Mesodermal cell (in vitro differentiated cells): ENCODE data around the gene CDC16. TPM values are rescaled to one million over a fixed set of nuclear protein-coding genes. Genes with fewer than 3 reads are reported as not detected.
"Not testable (repeated sequence)": the region's sequence is repeated elsewhere in the genome, so short reads cannot be mapped to it uniquely, and the experiment has no call there.

ENCODE experiments used
- H3K27ac ChIP-seq: 2 replicates; pipeline ENCODE4 v1.7.0; 2013; ENCODE audit warnings: mild to moderate bottlenecking, low read depth, low read length, moderate library complexity; ENCODE audit not compliant: severe bottlenecking
- H3K36me3 ChIP-seq: 2 replicates; pipeline ENCODE4 v1.7.1; 2013; ENCODE audit warnings: mild to moderate bottlenecking, low read length, moderate library complexity; ENCODE audit not compliant: control insufficient read depth, insufficient read depth
- H3K4me1 ChIP-seq: one replicate; pipeline ENCODE4 v1.7.1; 2013; ENCODE audit warnings: mild to moderate bottlenecking, low read length; ENCODE audit not compliant: insufficient read depth, control insufficient read depth, poor library complexity, severe bottlenecking
- H3K4me3 ChIP-seq: 2 replicates; pipeline ENCODE4 v1.7.0; 2013; ENCODE audit warnings: low read length, control low read depth, mild to moderate bottlenecking; ENCODE audit not compliant: insufficient read depth, poor library complexity, severe bottlenecking; ENCODE audit errors: extremely low read depth
- H3K9me3 ChIP-seq: 2 replicates; pipeline ENCODE4 v1.7.1; 2013; ENCODE audit warnings: mild to moderate bottlenecking, low read length, moderate library complexity; ENCODE audit not compliant: control insufficient read depth
- WGBS, 2 experiments: methylation state at CpG; one replicate each; pipeline ENCODE4 v1.1.5; 2013; ENCODE audit warnings: missing lambda C conversion rate in 2 of 2; ENCODE audit not compliant: insufficient coverage in 2 of 2; 5-methylcytosine and 5-hydroxymethylcytosine counted together
- polyA plus RNA-seq, 2 experiments: library from polyadenylated mRNA; stranded (reverse); fragments of 50-300 nt; gene quantifications; one replicate each; pipeline ENCODE4 v1.2.3, GENCODE V29; 2013

The CDC16 gene, protein sequence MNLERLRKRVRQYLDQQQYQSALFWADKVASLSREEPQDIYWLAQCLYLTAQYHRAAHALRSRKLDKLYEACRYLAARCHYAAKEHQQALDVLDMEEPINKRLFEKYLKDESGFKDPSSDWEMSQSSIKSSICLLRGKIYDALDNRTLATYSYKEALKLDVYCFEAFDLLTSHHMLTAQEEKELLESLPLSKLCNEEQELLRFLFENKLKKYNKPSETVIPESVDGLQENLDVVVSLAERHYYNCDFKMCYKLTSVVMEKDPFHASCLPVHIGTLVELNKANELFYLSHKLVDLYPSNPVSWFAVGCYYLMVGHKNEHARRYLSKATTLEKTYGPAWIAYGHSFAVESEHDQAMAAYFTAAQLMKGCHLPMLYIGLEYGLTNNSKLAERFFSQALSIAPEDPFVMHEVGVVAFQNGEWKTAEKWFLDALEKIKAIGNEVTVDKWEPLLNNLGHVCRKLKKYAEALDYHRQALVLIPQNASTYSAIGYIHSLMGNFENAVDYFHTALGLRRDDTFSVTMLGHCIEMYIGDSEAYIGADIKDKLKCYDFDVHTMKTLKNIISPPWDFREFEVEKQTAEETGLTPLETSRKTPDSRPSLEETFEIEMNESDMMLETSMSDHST
- 66.3 TPM for polyA plus RNA-seq (2013, experiment 1 of 2)
- 57.1 TPM for polyA plus RNA-seq (2013, experiment 2 of 2)

DNA sequence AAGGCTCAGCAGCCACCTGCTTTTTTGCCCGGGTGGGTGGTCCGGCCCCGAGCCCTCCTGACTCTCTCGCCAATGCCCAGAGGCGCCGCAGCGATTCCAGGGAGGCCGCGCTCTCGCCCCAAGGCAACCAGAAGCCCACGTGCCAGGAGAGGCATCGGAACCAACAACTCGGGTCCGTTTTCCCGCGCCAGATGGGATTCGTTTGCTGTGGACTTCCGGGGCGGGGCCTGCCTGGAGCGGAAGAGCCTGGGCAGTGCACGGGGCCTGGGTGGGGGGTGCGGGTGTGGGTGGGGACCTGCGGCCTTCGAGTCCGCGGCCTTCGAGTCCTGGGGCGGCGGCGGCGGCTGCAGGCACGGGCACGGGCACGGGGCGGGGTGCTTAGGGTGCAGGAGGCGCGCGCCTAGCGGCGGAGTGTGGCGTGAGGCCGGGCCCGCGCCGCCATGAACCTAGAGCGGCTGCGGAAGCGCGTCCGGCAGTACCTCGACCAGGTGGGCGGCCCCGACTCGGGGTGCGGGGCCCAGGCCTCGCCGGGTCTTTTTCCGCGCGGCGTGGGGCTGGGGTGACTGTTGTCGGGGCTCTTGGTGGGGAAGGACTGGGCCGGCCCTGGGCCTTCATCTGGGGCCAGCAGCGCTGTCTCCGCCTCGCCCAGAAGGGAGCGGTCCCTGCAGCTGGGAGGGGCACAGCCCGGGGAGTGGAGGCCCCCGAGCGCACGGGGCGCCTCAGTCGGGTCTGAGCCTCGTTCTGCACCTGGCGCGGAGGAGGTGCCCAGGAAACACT is at the start of gene CDC16:
TSS of gene CDC16 (plus strand) at position 253 of the 777 bp plus-strand sequence. CDS start at position 441, 188 bp downstream.
- WGBS, 2 experiments = 2 to 3% methylated on average over 41 to 60 of the region's 76 CpGs
- H3K36me3 ChIP-seq = peaks cover 32% of the 10 kb centered on the region
- peak within 1 kb of the TSS; percentile 90 for H3K4me3 ChIP-seq
- H3K27ac ChIP-seq = peak within 1 kb of the TSS; percentile 45
- peaks cover 3% of the 10 kb centered on the region for H3K9me3 ChIP-seq
- H3K4me1 ChIP-seq = peaks cover 4% of the 10 kb centered on the region

- 88 to 93% methylated on average over 15 of the region's 15 CpGs for WGBS, 2 experiments
Observed at GRCh38 chr13:114185182-114185971, 49.3 kb upstream of the CDC16 start.

DNA sequence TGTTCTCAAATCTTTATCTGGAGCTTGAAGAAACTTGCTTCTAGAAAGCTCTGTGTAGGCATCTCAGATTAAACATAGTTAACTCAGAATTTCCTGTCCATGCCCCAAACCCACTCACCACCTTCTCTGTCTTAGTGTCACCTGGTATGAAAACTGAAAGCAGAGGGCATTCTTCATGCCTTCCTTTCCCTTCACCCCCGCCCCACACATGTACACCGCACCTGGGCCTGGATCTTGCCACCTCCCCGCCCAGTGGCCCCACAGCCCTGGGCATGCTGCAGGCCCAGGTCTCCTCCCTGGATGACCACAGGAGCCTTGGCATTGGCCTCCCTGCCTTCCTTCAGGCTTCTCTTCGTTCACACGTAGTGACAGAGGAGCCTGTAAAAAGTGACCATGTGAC is 39.8 kb upstream of the CDC16 start:
- H3K36me3 ChIP-seq = no peaks in the 10 kb centered on the region
- H3K4me1 ChIP-seq = no peaks in the 10 kb centered on the region
- H3K9me3 ChIP-seq = no peaks in the 10 kb centered on the region
- WGBS, 2 experiments = 86 to 92% methylated on average over 4 to 5 of the region's 5 CpGs
- H3K4me3 ChIP-seq = no peak overlapping the region
- H3K27ac ChIP-seq = no peak overlapping the region

More at GRCh38 chr13:114185182-114185971, 49.3 kb upstream of the CDC16 start:
- Histone ChIP-seq H3K9me3 (peaks cover 7% of the 10 kb centered on the region), H3K4me1 (no peaks in the 10 kb centered on the region), H3K36me3 (no peaks in the 10 kb centered on the region), H3K27ac (no peak overlapping the region), H3K4me3 (no peak overlapping the region)

DNA sequence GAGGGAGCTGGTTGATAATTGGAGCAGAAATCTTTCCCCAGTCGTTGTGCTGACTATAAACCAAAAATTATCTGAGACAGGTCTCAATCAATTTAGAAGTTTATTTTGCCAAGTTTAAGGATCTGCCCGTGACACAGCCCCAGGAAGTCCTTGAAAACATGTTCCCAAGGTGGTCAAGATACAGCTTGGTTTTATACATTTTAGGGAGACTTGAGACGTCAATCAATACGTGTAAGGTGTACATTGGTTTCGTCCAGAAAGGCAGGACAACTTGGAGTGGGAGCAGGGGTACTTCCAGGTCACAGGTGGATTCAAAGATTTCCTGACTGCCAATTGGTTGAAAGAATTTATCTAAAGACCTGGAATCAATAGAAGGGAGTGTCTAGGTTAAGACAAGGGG is 38.1 kb upstream of the CDC16 start:
- H3K9me3 ChIP-seq = no peaks in the 10 kb centered on the region
- H3K4me3 ChIP-seq = no peak overlapping the region
- no peaks in the 10 kb centered on the region for H3K36me3 ChIP-seq
- H3K27ac ChIP-seq = no peak overlapping the region
- WGBS, 2 experiments = 84 to 92% methylated on average over 4 to 5 of the region's 5 CpGs
- H3K4me1 ChIP-seq = no peaks in the 10 kb centered on the region

DNA sequence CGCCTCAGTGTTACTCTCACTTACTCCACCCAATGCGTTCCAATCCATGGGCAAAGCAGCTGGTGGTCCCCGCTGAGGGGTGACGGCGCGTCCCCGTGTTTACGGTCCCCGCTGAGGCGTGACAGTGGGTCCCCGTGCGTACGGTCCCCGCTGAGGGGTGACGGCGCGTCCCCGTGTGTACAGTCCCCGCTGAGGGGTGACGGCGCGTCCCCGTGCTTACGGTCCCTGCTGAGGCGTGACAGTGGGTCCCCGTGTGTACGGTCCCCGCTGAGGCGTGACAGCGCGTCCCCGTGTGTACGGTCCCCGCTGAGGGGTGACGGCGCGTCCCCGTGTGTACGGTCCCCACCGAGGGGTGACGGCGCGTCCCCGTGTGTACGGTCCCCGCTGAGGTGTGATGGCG is 36.1 kb upstream of the CDC16 start:
- Histone ChIP-seq H3K9me3 (no peaks in the 10 kb centered on the region), H3K27ac (no peak overlapping the region)
- WGBS, 2 experiments = 95 to 98% methylated on average over 5 to 47 of the region's 47 CpGs

GRCh38 chr13:114199526-114199925 is 35.2 kb upstream of the CDC16 start:
- 90 to 94% methylated on average over 18 to 34 of the region's 75 CpGs for WGBS, 2 experiments
- not testable (repeated sequence) for H3K27ac ChIP-seq, H3K4me3 ChIP-seq, H3K36me3 ChIP-seq, H3K4me1 ChIP-seq, H3K9me3 ChIP-seq

More for the DNA sequence above, 36.1 kb upstream of the CDC16 start:
- Histone ChIP-seq H3K4me3 (no peak overlapping the region), H3K4me1 (no peaks in the 10 kb centered on the region), H3K36me3 (no peaks in the 10 kb centered on the region)

DNA sequence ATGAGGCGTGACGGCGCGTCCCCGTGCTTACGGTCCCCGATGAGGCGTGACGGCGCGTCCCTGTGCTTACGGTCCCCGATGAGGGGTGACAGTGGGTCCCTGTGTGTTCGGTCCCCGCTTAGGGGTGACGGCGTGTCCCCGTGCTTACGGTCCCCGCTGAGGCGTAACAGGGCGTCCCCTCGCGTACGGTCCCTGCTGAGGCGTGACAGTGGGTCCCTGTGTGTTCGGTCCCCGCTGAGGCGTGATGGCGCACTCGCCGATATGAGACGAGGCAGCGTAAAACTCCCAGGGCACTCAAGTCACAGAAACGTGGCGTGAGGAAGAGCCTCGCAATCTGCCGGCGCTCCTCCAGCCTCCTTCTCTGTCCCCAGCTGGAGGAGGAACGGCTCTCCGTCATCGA is 34.7 kb upstream of the CDC16 start:
- Histone ChIP-seq H3K4me3 (no peak overlapping the region), H3K27ac (no peak overlapping the region), H3K4me1 (no peaks in the 10 kb centered on the region), H3K36me3 (no peaks in the 10 kb centered on the region), H3K9me3 (no peaks in the 10 kb centered on the region)
- WGBS, 2 experiments = 85 to 95% methylated on average over 29 to 33 of the region's 42 CpGs

- Histone ChIP-seq H3K9me3 (no peaks in the 10 kb centered on the region), H3K4me1 (no peaks in the 10 kb centered on the region), H3K4me3 (no peak overlapping the region), H3K36me3 (no peaks in the 10 kb centered on the region), H3K27ac (no peak overlapping the region)
- 70 to 89% methylated on average over 12 to 16 of the region's 18 CpGs for WGBS, 2 experiments
Observed at GRCh38 chr13:114200399-114200911, 34.2 kb upstream of the CDC16 start.

DNA sequence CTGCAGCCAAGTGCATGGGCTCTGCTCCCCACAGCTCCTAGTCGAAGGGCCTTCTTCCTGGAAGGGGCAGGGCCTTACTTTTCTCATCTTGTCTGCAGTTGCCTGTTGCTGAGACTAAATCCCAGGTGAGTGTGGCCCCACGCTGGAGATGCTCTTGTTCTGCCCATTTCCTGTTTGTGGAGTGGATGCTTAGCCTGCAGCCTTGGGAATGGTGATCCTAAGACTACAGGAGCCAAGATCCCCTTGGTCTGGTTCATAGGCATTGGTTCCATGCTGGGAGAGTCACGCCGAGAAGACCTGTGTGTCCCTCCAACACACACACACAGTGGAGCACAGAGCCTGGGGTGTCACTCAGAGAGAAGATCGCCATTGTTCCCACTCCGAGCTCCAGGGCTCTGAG is 32.1 kb upstream of the CDC16 start:
- Histone ChIP-seq H3K9me3 (peaks cover 14% of the 10 kb centered on the region), H3K36me3 (no peaks in the 10 kb centered on the region), H3K27ac (no peak overlapping the region), H3K4me1 (no peaks in the 10 kb centered on the region), H3K4me3 (no peak overlapping the region)
- 83 to 87% methylated on average over 6 of the region's 6 CpGs for WGBS, 2 experiments

DNA sequence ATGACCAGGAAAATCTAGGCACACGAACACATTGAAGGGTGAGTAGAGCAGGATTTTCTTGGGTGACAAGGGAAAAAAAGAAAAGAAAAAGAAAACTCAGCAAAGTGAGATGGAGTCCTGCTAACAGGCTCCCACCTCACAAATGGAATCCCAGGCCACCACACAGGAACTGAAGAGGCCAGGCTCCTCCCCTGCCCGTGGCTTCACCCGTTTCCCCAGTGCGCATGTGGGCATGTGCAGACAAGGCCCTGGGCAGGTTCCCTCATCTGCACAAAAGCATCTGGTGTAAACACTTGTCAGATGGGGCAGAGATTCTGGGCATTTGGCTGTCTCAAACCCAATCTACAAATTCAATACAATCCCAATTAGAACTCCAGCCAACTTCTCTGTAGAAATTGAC is 31.2 kb upstream of the CDC16 start:
- Histone ChIP-seq H3K9me3 (peaks cover 15% of the 10 kb centered on the region), H3K27ac (no peak overlapping the region), H3K4me1 (no peaks in the 10 kb centered on the region), H3K36me3 (no peaks in the 10 kb centered on the region), H3K4me3 (no peak overlapping the region)
- WGBS, 2 experiments = 83 to 100% methylated on average over 1 to 2 of the region's 4 CpGs
